Ishikawa (cell line): Measurements from ENCODE around the gene NPC2.

ENCODE experiments used
- EP300 ChIP-seq: IDR thresholded peaks from 2 replicates; pipeline ENCODE4 v1.6.1; 2012; ENCODE audit warnings: borderline replicate concordance
- NFIC ChIP-seq: IDR thresholded peaks from 2 replicates; pipeline ENCODE4 v1.6.1; 2012
- RAD21 ChIP-seq: IDR thresholded peaks from 2 replicates; pipeline ENCODE4 v1.6.1; 2012; ENCODE audit warnings: low read depth
- TAF1 ChIP-seq: IDR thresholded peaks from 2 replicates; pipeline ENCODE4 v1.6.1; 2012; ENCODE audit warnings: low read depth, mild to moderate bottlenecking

- TF ChIP-seq RAD21: no peak
- no peak for TF ChIP-seq EP300
- no peak for TF ChIP-seq NFIC
- no peak for TF ChIP-seq TAF1
These were observed 9.8 kb downstream of the NPC2 start for GRCh38 chr14:74483321-74483720.
